Thyroid gland (tissue), 4 donors: ENCODE data around the gene THSD7A.

Source experiments
- POLR2A ChIP-seq, 2 donors: fragments of 450-650 bp; IDR thresholded peaks; one replicate each; pipeline ENCODE4 v1.6.1; 2017; ENCODE audit warnings: antibody characterized with exemption in 2 of 2, mild to moderate bottlenecking in 2 of 2, moderate library complexity in 1 of 2
- TF ChIP-seq, protein P1 (sequence below), 6 experiments: fragments of 200-600 bp in 3 of 6; fragments of 450-650 bp in 3 of 6; sonication (generic) in 3 of 6; IDR thresholded peaks; one replicate each; pipeline ENCODE4 v1.5.1; 2016 to 2019; ENCODE audit warnings: antibody characterized with exemption in 6 of 6, mild to moderate bottlenecking in 2 of 6, inconsistent platforms in 1 of 6, moderate library complexity in 1 of 6

DNA sequence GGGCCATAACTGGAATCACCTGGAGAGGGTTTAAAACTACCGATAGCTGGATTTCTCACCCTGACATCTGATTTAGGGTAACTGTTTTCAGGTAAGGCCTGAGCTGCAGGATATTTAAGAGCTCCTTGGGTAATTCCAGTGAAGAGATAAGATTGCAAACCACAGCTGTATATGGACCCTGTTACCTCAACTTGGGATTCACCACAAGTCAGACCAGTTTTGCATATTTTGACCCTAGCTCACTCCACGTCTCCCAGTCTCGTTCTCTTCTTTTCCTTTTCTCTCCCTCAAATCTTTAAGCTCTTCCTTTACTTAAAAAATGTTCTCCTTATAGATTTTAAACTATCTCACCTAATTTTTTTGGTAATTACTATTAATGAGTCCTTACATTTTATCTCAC, 264.4 kb downstream of the THSD7A start:
- no peak for TF ChIP-seq POLR2A (IDR thresholded peaks at IDR 0.05)
- TF ChIP-seq, protein P1, sequence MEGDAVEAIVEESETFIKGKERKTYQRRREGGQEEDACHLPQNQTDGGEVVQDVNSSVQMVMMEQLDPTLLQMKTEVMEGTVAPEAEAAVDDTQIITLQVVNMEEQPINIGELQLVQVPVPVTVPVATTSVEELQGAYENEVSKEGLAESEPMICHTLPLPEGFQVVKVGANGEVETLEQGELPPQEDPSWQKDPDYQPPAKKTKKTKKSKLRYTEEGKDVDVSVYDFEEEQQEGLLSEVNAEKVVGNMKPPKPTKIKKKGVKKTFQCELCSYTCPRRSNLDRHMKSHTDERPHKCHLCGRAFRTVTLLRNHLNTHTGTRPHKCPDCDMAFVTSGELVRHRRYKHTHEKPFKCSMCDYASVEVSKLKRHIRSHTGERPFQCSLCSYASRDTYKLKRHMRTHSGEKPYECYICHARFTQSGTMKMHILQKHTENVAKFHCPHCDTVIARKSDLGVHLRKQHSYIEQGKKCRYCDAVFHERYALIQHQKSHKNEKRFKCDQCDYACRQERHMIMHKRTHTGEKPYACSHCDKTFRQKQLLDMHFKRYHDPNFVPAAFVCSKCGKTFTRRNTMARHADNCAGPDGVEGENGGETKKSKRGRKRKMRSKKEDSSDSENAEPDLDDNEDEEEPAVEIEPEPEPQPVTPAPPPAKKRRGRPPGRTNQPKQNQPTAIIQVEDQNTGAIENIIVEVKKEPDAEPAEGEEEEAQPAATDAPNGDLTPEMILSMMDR (IDR thresholded peaks at IDR 0.05): no peak
